Adrenal gland (tissue), 5 donors: ENCODE results near the gene RINT1.

Experiments used
- POLR2A ChIP-seq, 2 donors: fragments of 450-650 bp; IDR thresholded peaks; one replicate each; pipeline ENCODE4 v1.6.1; 2017; ENCODE audit warnings: antibody characterized with exemption in 2 of 2, mild to moderate bottlenecking in 2 of 2, moderate library complexity in 1 of 2
- TF ChIP-seq, protein P1 (sequence below), 6 experiments: fragments of 450-650 bp in 4 of 6; fragments of 200-600 bp in 2 of 6; sonication (generic) in 1 of 6; IDR thresholded peaks; 1 replicate in 5 of 6; 2 replicates in 1 of 6; pipeline versions ENCODE4 v1.5.1 to v1.8.0; 2016 to 2021; ENCODE audit warnings: antibody characterized with exemption in 6 of 6, mild to moderate bottlenecking in 2 of 6, moderate library complexity in 1 of 6
- donor health status: DM: no; HTN: no; CAD: no.

DNA sequence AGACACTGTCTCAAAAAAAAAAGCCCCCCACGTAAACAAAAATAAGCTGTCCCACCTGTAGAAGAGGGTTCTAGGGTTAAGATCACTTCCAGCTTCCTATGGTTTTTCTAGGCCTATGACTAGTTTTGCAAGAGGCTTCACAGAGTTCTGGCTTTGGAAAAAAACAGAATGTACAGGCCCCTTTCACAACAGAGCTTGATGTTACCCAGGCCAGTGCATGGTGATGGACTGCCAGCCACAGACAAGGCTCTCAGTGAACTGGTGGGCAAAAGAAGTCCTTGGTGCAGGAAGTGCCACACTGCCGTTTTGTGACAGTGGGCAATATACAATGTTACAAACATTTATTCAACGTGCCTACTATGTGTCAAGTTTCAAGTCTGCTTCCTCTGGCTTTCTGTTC, 67.5 kb downstream of the RINT1 start:
- TF ChIP-seq, protein P1, sequence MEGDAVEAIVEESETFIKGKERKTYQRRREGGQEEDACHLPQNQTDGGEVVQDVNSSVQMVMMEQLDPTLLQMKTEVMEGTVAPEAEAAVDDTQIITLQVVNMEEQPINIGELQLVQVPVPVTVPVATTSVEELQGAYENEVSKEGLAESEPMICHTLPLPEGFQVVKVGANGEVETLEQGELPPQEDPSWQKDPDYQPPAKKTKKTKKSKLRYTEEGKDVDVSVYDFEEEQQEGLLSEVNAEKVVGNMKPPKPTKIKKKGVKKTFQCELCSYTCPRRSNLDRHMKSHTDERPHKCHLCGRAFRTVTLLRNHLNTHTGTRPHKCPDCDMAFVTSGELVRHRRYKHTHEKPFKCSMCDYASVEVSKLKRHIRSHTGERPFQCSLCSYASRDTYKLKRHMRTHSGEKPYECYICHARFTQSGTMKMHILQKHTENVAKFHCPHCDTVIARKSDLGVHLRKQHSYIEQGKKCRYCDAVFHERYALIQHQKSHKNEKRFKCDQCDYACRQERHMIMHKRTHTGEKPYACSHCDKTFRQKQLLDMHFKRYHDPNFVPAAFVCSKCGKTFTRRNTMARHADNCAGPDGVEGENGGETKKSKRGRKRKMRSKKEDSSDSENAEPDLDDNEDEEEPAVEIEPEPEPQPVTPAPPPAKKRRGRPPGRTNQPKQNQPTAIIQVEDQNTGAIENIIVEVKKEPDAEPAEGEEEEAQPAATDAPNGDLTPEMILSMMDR (IDR thresholded peaks at IDR 0.05): no peak
- no peak for TF ChIP-seq POLR2A (IDR thresholded peaks at IDR 0.05)
